SK-N-MC (cell line): Measurements from ENCODE around the gene NUDT21.

ENCODE experiments used
- EZH2 ChIP-seq: fragments of 200-600 bp; sonication (generic); IDR thresholded peaks from one replicate; pipeline ENCODE4 v1.6.1; 2017; ENCODE audit warnings: antibody characterized with exemption
- FOXP2 ChIP-seq: optimal IDR thresholded peaks from 2 replicates; pipeline ENCODE3; 2011; ENCODE audit warnings: mild to moderate bottlenecking, moderate library complexity; ENCODE audit not compliant: insufficient read depth; ENCODE audit errors: extremely low read length, control extremely low read depth
- POLR2AphosphoS5 ChIP-seq: IDR thresholded peaks from 2 replicates; pipeline ENCODE4 v1.6.1; 2012; ENCODE audit warnings: mild to moderate bottlenecking, low read depth, low read length, borderline replicate concordance

DNA sequence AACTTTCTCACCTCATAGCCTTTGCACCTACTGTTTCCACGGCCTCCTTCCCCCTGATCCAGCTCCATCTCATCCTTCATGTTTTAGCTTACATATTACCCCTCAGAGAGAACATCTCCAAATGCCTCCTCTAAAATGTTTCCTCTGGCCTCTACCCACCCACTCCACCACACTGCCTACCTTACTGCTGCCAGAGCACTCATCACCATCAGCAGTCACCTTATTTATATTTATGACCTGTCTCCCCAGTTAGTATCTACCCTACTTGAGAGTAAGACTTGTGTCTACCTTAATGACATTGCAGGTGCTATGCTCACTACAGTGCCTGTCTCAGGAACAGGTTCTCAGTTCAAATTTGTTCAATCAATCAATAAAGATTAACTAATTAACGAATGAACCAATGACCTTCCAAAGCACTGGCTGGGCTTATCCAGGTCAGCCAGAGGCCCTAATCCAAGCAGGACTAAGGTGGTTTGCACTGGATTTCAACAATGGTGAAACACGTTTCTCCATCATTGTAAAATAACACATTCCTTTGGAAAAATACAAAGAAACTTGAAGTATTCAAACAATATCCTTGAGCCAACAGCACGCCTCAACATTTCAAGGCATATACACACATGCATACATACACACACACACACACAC lies 66.9 kb downstream of the NUDT21 start:
- TF ChIP-seq EZH2, result no peak
- no peak for TF ChIP-seq POLR2AphosphoS5
- TF ChIP-seq FOXP2, result no peak
